IMR-90 (cell line): ENCODE measurements around the gene PRUNE2. TPM values are rescaled to one million over a fixed set of nuclear protein-coding genes. Genes with fewer than 3 reads are reported as not detected.

Experiments
- ATAC-seq: fragments of 200-7000 bp; cut with Tn5 transposase; 2 replicates; pipeline ENCODE4 v1.9.1; 2020; ENCODE audit warnings: low read depth, mild to moderate bottlenecking, moderate library complexity
- BruUV-seq: library from RNA; stranded (reverse); fragments of 400-500 nt; replicated peaks from 2 replicates; lab custom pipeline; 2021; lab: Mats Ljungman, UMichigan
- CTCF ChIA-PET: fragments of 300-600 bp; formaldehyde crosslinking; extraction: SDS; loops from one replicate; lab custom pipeline; 2021; ENCODE audit warnings: antibody characterized with exemption; lab: Yijun Ruan, JAX
- POLR2A ChIA-PET: fragments of 300-600 bp; sonication (Branson Sonifier 250); formaldehyde crosslinking; loops from one replicate; lab custom pipeline; 2022; ENCODE audit warnings: antibody characterized with exemption; ENCODE audit not compliant: unreplicated experiment; lab: Charles Lee
- DNase-seq: peaks from one replicate; pipeline ENCODE4 v3.0.0; 2013
- H2AFZ ChIP-seq: replicated peaks from 2 replicates; pipeline ENCODE3; 2013; ENCODE audit warnings: low read length, mild to moderate bottlenecking; ENCODE audit not compliant: poor library complexity
- H2AK5ac ChIP-seq: 2 replicates; pipeline ENCODE4 v1.6.1; 2013; ENCODE audit warnings: low read depth, low read length, inconsistent platforms
- H2AK9ac ChIP-seq: replicated peaks from 2 replicates; pipeline ENCODE3; 2013; ENCODE audit warnings: mild to moderate bottlenecking, low read depth, low read length, moderate library complexity; ENCODE audit not compliant: poor library complexity
- H2BK120ac ChIP-seq: 2 replicates; pipeline ENCODE4 v1.6.1; 2013; ENCODE audit warnings: low read depth, low read length, inconsistent platforms
- H2BK15ac ChIP-seq: 3 replicates; pipeline ENCODE4 v1.6.1; 2013; ENCODE audit warnings: low read depth, low read length, inconsistent platforms
- H2BK20ac ChIP-seq: 2 replicates; pipeline ENCODE4 v1.6.1; 2013; ENCODE audit warnings: low read depth, mild to moderate bottlenecking, inconsistent platforms, low read length, moderate library complexity
- H2BK5ac ChIP-seq: 2 replicates; pipeline ENCODE4 v1.6.1; 2013; ENCODE audit warnings: mild to moderate bottlenecking, low read depth, low read length, inconsistent platforms; ENCODE audit not compliant: poor library complexity, severe bottlenecking
- H3K14ac ChIP-seq: replicated peaks from 2 replicates; pipeline ENCODE4 v1.6.1; 2013; ENCODE audit warnings: low read depth, low read length, inconsistent platforms
- H3K18ac ChIP-seq: 2 replicates; pipeline ENCODE4 v1.6.1; 2013; ENCODE audit warnings: low read depth, low read length, control low read depth
- H3K23ac ChIP-seq: 2 replicates; pipeline ENCODE4 v1.6.1; 2013; ENCODE audit warnings: low read depth, low read length, inconsistent platforms
- H3K27ac ChIP-seq: 2 replicates; pipeline ENCODE4 v1.5.1; 2013; ENCODE audit warnings: mild to moderate bottlenecking, control low read depth, low read length; ENCODE audit not compliant: insufficient read depth
- H3K27me3 ChIP-seq: 2 replicates; pipeline ENCODE4 v1.6.1; 2013; ENCODE audit warnings: low read length; ENCODE audit not compliant: control insufficient read depth, insufficient read depth
- H3K36me3 ChIP-seq: 2 replicates; pipeline ENCODE4 v1.6.1; 2013; ENCODE audit warnings: low read length, mixed read lengths; ENCODE audit not compliant: control insufficient read depth, insufficient read depth
- H3K4ac ChIP-seq: 2 replicates; pipeline ENCODE4 v1.6.1; 2013; ENCODE audit warnings: low read depth, low read length, inconsistent platforms
- H3K4me1 ChIP-seq: 2 replicates; pipeline ENCODE4 v1.6.1; 2013; ENCODE audit warnings: low read length, mixed read lengths; ENCODE audit not compliant: control insufficient read depth, insufficient read depth
- H3K4me2 ChIP-seq: 2 replicates; pipeline ENCODE4 v1.6.1; 2013; ENCODE audit warnings: low read depth, mild to moderate bottlenecking, control low read depth, low read length, moderate library complexity
- H3K4me3 ChIP-seq: 2 replicates; pipeline ENCODE4 v1.5.1; 2013; ENCODE audit warnings: low read depth, mild to moderate bottlenecking, control low read depth, low read length, moderate library complexity; ENCODE audit not compliant: insufficient read depth
- H3K56ac ChIP-seq: 2 replicates; pipeline ENCODE4 v1.6.1; 2013; ENCODE audit warnings: low read length, inconsistent platforms; ENCODE audit not compliant: insufficient read depth; ENCODE audit errors: extremely low read depth
- H3K79me1 ChIP-seq, 2 experiments: 2 replicates each; pipeline ENCODE4 v1.6.1; 2013; ENCODE audit warnings: low read length in 2 of 2, inconsistent platforms in 1 of 2, low read depth in 1 of 2
- H3K9ac ChIP-seq: 2 replicates; pipeline ENCODE4 v1.6.1; 2013; ENCODE audit warnings: low read depth, low read length, control low read depth
- H3K9me1 ChIP-seq: 2 replicates; pipeline ENCODE4 v1.6.1; 2013; ENCODE audit warnings: low read length, inconsistent platforms; ENCODE audit not compliant: insufficient read depth
- H3K9me3 ChIP-seq: 2 replicates; pipeline ENCODE4 v1.6.1; 2013; ENCODE audit warnings: low read length; ENCODE audit not compliant: control insufficient read depth, insufficient read depth
- H4K20me1 ChIP-seq: 2 replicates; pipeline ENCODE4 v1.6.1; 2013; ENCODE audit warnings: low read length, inconsistent platforms; ENCODE audit not compliant: insufficient read depth
- H4K5ac ChIP-seq: 2 replicates; pipeline ENCODE4 v1.6.1; 2013; ENCODE audit warnings: mild to moderate bottlenecking, low read depth, low read length, control low read depth
- H4K8ac ChIP-seq, 2 experiments: 2 replicates each; pipeline ENCODE4 v1.6.1; 2013; ENCODE audit warnings: low read depth in 2 of 2, low read length in 2 of 2, control low read depth in 1 of 2, inconsistent platforms in 1 of 2
- H4K91ac ChIP-seq: 2 replicates; pipeline ENCODE4 v1.6.1; 2013; ENCODE audit warnings: low read depth, low read length, inconsistent platforms; ENCODE audit not compliant: insufficient read depth
- CEBPB ChIP-seq: IDR thresholded peaks from 2 replicates; pipeline ENCODE4 v1.6.1; 2012; ENCODE audit warnings: low read depth, low read length, improper control_type of control experiment
- CHD1 ChIP-seq: IDR thresholded peaks from 2 replicates; pipeline ENCODE4 v1.6.1; 2012; ENCODE audit warnings: low read depth, low read length, improper control_type of control experiment
- FOS ChIP-seq: fragments of 150-350 bp; IDR thresholded peaks from 2 replicates; pipeline ENCODE4 v1.6.1; 2016; ENCODE audit warnings: low read depth, low read length
- MAZ ChIP-seq: IDR thresholded peaks from 2 replicates; pipeline ENCODE4 v1.6.1; 2012; ENCODE audit warnings: low read depth, mild to moderate bottlenecking, low read length, improper control_type of control experiment, moderate library complexity, borderline replicate concordance
- MXI1 ChIP-seq: IDR thresholded peaks from 2 replicates; pipeline ENCODE4 v1.6.1; 2012; ENCODE audit warnings: low read depth, mild to moderate bottlenecking, low read length, moderate library complexity, borderline replicate concordance
- NFE2L2 ChIP-seq: fragments of 150-350 bp; IDR thresholded peaks from 2 replicates; pipeline ENCODE4 v1.6.1; 2016; ENCODE audit warnings: low read depth, mild to moderate bottlenecking, low read length
- POLR2A ChIP-seq: IDR thresholded peaks from 2 replicates; pipeline ENCODE4 v1.6.1; 2012; ENCODE audit warnings: mild to moderate bottlenecking, low read depth, low read length
- RCOR1 ChIP-seq: IDR thresholded peaks from 2 replicates; pipeline ENCODE4 v1.6.1; 2012; ENCODE audit warnings: mild to moderate bottlenecking, low read length, improper control_type of control experiment; ENCODE audit not compliant: insufficient replicate concordance
- RFX5 ChIP-seq: IDR thresholded peaks from 2 replicates; pipeline ENCODE4 v1.8.0; 2012; ENCODE audit warnings: low read depth, mild to moderate bottlenecking, low read length, moderate library complexity
- SMC3 ChIP-seq: fragments of 150-350 bp; IDR thresholded peaks from 2 replicates; pipeline ENCODE4 v1.6.1; 2016; ENCODE audit warnings: low read depth, mild to moderate bottlenecking, antibody characterized with exemption, low read length, moderate library complexity
- WGBS, 2 experiments: methylation state at CpG; one replicate each; pipeline versions ENCODE4 v1.1.5 to v1.1.7; 2013; ENCODE audit warnings: missing lambda C conversion rate in 2 of 2; ENCODE audit not compliant: insufficient read length in 1 of 2; ENCODE audit errors: extremely low coverage in 2 of 2; 5-methylcytosine and 5-hydroxymethylcytosine counted together
- dilution Hi-C: fragments of 300-500 bp; cut with HindIII; formaldehyde crosslinking; loops from one replicate; pipeline ENCODE4 v1.14.3; 2018; ENCODE audit warnings: low sequenced_read_pairs; ENCODE audit not compliant: unreplicated experiment
- in situ Hi-C: fragments of 300-500 bp; cut with MboI; formaldehyde crosslinking; loops from 3 replicates; pipeline ENCODE4 v1.14.3; 2019; ENCODE audit warnings: low sequenced_read_pairs, inconsistent platforms, mixed read lengths
- intact Hi-C: fragments of 100-400 bp; cut with micrococcal nuclease; formaldehyde crosslinking; loops from 2 replicates; pipeline ENCODE4 v1.10.0; 2022
- polyA plus RNA-seq, 3 experiments: library from polyadenylated mRNA; depleted of rRNA; stranded (reverse); fragments of >200 nt; gene quantifications; 2 replicates each; pipeline ENCODE4 v1.2.3, GENCODE V29; 2012; ENCODE audit warnings: low replicate concordance in 1 of 3
- total RNA-seq: library from RNA; depleted of rRNA; stranded (reverse); fragments of >200 nt; gene quantifications from 2 replicates; pipeline ENCODE4 v1.2.3, GENCODE V29; 2012
- TF ChIP-seq, protein P1 (sequence below): conservative IDR thresholded peaks from 2 replicates; pipeline ENCODE4 v1.5.1; 2012; ENCODE audit warnings: mild to moderate bottlenecking, low read depth, low read length, improper control_type of control experiment
- TF ChIP-seq, protein P2 (sequence below): fragments of 150-350 bp; IDR thresholded peaks from 2 replicates; pipeline ENCODE4 v1.6.1; 2016; ENCODE audit warnings: low read depth, mild to moderate bottlenecking, low read length, moderate library complexity, borderline replicate concordance
- TF ChIP-seq, protein P3 (sequence below): fragments of 150-350 bp; IDR thresholded peaks from 2 replicates; pipeline ENCODE4 v1.6.1; 2017; ENCODE audit warnings: mild to moderate bottlenecking, antibody characterized with exemption, low read length, low read depth

PRUNE2 gene
- total and polyA plus RNA-seq, 2 of the 4 experiments (the other 2 are of a cell fraction): 0.70 to 1.6 TPM

DNA sequence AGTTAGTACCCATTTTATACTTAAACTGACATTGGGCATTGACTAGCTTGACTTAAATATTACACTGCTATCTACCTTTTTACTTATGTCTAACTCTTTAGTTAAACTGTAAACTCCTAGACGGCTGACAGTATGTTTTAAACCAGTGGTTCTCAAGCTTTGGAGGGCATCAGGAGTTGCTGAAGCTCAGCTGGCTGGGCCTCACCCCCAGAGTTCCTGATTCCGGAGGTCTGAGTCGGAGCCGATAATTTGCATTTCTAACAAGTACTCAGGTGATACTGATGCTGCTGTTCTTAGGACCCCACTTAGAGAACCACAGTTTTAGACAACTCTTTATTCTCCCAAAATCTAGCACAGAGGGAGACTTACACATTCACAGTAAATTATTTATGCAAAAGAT is 205.0 kb downstream of the PRUNE2 start:
- H3K9me1 ChIP-seq: no peaks in the 10 kb centered on the region
- no peak overlapping the region for H4K5ac ChIP-seq
- TF ChIP-seq CHD1 (no peak), RFX5 (no peak), RCOR1 (no peak), POLR2A (no peak), NFE2L2 (no peak), SMC3 (no peak), CEBPB (no peak), MXI1 (no peak), MAZ (no peak), FOS (no peak)
- TF ChIP-seq, protein P1, sequence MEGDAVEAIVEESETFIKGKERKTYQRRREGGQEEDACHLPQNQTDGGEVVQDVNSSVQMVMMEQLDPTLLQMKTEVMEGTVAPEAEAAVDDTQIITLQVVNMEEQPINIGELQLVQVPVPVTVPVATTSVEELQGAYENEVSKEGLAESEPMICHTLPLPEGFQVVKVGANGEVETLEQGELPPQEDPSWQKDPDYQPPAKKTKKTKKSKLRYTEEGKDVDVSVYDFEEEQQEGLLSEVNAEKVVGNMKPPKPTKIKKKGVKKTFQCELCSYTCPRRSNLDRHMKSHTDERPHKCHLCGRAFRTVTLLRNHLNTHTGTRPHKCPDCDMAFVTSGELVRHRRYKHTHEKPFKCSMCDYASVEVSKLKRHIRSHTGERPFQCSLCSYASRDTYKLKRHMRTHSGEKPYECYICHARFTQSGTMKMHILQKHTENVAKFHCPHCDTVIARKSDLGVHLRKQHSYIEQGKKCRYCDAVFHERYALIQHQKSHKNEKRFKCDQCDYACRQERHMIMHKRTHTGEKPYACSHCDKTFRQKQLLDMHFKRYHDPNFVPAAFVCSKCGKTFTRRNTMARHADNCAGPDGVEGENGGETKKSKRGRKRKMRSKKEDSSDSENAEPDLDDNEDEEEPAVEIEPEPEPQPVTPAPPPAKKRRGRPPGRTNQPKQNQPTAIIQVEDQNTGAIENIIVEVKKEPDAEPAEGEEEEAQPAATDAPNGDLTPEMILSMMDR: no peak
- TF ChIP-seq, protein P2, sequence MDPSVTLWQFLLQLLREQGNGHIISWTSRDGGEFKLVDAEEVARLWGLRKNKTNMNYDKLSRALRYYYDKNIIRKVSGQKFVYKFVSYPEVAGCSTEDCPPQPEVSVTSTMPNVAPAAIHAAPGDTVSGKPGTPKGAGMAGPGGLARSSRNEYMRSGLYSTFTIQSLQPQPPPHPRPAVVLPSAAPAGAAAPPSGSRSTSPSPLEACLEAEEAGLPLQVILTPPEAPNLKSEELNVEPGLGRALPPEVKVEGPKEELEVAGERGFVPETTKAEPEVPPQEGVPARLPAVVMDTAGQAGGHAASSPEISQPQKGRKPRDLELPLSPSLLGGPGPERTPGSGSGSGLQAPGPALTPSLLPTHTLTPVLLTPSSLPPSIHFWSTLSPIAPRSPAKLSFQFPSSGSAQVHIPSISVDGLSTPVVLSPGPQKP: no peak
- TF ChIP-seq, protein P3, sequence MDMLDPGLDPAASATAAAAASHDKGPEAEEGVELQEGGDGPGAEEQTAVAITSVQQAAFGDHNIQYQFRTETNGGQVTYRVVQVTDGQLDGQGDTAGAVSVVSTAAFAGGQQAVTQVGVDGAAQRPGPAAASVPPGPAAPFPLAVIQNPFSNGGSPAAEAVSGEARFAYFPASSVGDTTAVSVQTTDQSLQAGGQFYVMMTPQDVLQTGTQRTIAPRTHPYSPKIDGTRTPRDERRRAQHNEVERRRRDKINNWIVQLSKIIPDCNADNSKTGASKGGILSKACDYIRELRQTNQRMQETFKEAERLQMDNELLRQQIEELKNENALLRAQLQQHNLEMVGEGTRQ: no peak
- no peak overlapping the region for H3K23ac ChIP-seq
- DNase-seq: no peak
- peaks cover 6% of the 10 kb centered on the region for H3K27me3 ChIP-seq
- 50% methylated on average over 1 of the region's 4 CpGs; no CpG with 5 or more reads in 1 of the 2 experiments for WGBS, 2 experiments
- no peak overlapping the region for H3K14ac ChIP-seq
- no peaks in the 10 kb centered on the region for H3K79me1 ChIP-seq
- H2AK5ac ChIP-seq: no peak overlapping the region
- H4K8ac ChIP-seq: no peak overlapping the region
- H3K4ac ChIP-seq: no peak overlapping the region
- H3K9me3 ChIP-seq: no peaks in the 10 kb centered on the region
- H4K20me1 ChIP-seq: no peaks in the 10 kb centered on the region
- no peak overlapping the region for H3K4me3 ChIP-seq
- ATAC-seq: no peak
- no peak overlapping the region for H3K9ac ChIP-seq
- BruUV-seq: no TSS peak
- no peaks in the 10 kb centered on the region for H3K4me1 ChIP-seq
- in situ Hi-C loops (loop anchor here (25.0 kb wide), 1 partner anchor 814 kb away; the partner anchor contains the start of gene PCSK5), intact Hi-C loops (loop anchor here (1.0 to 5.0 kb wide), 4 partner anchors 253 to 1434 kb away; no protein-coding TSS in a partner anchor), dilution Hi-C loops (no loop called here)
- H3K56ac ChIP-seq: no peak overlapping the region
- no peak overlapping the region for H4K91ac ChIP-seq
- no peak overlapping the region for H2BK15ac ChIP-seq
- H3K27ac ChIP-seq: no peak overlapping the region
- no peak overlapping the region for H3K4me2 ChIP-seq
- ChIA-PET POLR2A (no interaction called here), CTCF (interaction anchor here (0.6 to 0.7 kb wide), 2 partner anchors 9 to 22 kb away, joined by 3 read pairs; no protein-coding TSS in a partner anchor)
- H2BK5ac ChIP-seq: no peak overlapping the region
- H2AFZ ChIP-seq: no peak overlapping the region
- no peak overlapping the region for H3K18ac ChIP-seq
- no peak overlapping the region for H2AK9ac ChIP-seq
- no peak overlapping the region for H2BK20ac ChIP-seq
- H2BK120ac ChIP-seq: no peak overlapping the region
- no peaks in the 10 kb centered on the region for H3K36me3 ChIP-seq
